ENCODE measurements around the gene PTPN6. TPM values are rescaled to one million over a fixed set of nuclear protein-coding genes. Genes with fewer than 3 reads are reported as not detected.

The PTPN6 gene
- total RNA-seq, 1 donor from 2014 or later = 0.94 TPM

- peaks cover 33% of the 10 kb centered on the region for H3K4me1 Mint-ChIP-seq (ENCODE audit: unreplicated experiment)
- peak overlapping the region; percentile 23 for H3K4me3 Mint-ChIP-seq (ENCODE audit: unreplicated experiment)
- TF ChIP-seq CTCF (IDR thresholded peaks at IDR 0.05) = no peak
- no peak for DNase-seq (ENCODE audit: extremely low spot score, unreplicated experiment)
- H3K36me3 Mint-ChIP-seq (ENCODE audit: unreplicated experiment) = peaks cover 9% of the 10 kb centered on the region
- H3K9me3 Mint-ChIP-seq (ENCODE audit: unreplicated experiment) = no peaks in the 10 kb centered on the region
- no peaks in the 10 kb centered on the region for H3K27me3 Mint-ChIP-seq (ENCODE audit: unreplicated experiment)
- H3K27ac Mint-ChIP-seq (ENCODE audit: unreplicated experiment) = no peak overlapping the region
Measured at GRCh38 chr12:6946033-6946919, 4.9 kb upstream of the PTPN6 start.

- Mint-ChIP-seq H3K27me3 (ENCODE audit: unreplicated experiment) (no peaks in the 10 kb centered on the region), H3K4me1 (ENCODE audit: unreplicated experiment) (peaks cover 30% of the 10 kb centered on the region), H3K27ac (ENCODE audit: unreplicated experiment) (no peak overlapping the region), H3K4me3 (ENCODE audit: unreplicated experiment) (peak overlapping the region; percentile 23), H3K9me3 (ENCODE audit: unreplicated experiment) (no peaks in the 10 kb centered on the region), H3K36me3 (ENCODE audit: unreplicated experiment) (peaks cover 9% of the 10 kb centered on the region)
- no peak for TF ChIP-seq CTCF (IDR thresholded peaks at IDR 0.05)
- DNase-seq (ENCODE audit: extremely low spot score, unreplicated experiment) = no peak
Measured at GRCh38 chr12:6946920-6947374, 4.2 kb upstream of the PTPN6 start.

- Mint-ChIP-seq H3K4me3 (ENCODE audit: unreplicated experiment) (no peak overlapping the region), H3K27me3 (ENCODE audit: unreplicated experiment) (no peaks in the 10 kb centered on the region), H3K4me1 (ENCODE audit: unreplicated experiment) (peaks cover 30% of the 10 kb centered on the region), H3K36me3 (ENCODE audit: unreplicated experiment) (peaks cover 9% of the 10 kb centered on the region), H3K27ac (ENCODE audit: unreplicated experiment) (peak overlapping the region; percentile 34), H3K9me3 (ENCODE audit: unreplicated experiment) (no peaks in the 10 kb centered on the region)
- DNase-seq (ENCODE audit: extremely low spot score, unreplicated experiment) = no peak
- TF ChIP-seq CTCF (IDR thresholded peaks at IDR 0.05) = no peak
Measured at GRCh38 chr12:6947615-6948014, 3.5 kb upstream of the PTPN6 start.

- no peak for TF ChIP-seq CTCF (IDR thresholded peaks at IDR 0.05)
- Mint-ChIP-seq H3K4me1 (ENCODE audit: unreplicated experiment) (peaks cover 31% of the 10 kb centered on the region), H3K27ac (ENCODE audit: unreplicated experiment) (no peak overlapping the region), H3K4me3 (ENCODE audit: unreplicated experiment) (no peak overlapping the region), H3K9me3 (ENCODE audit: unreplicated experiment) (no peaks in the 10 kb centered on the region), H3K27me3 (ENCODE audit: unreplicated experiment) (no peaks in the 10 kb centered on the region), H3K36me3 (ENCODE audit: unreplicated experiment) (peaks cover 9% of the 10 kb centered on the region)
- DNase-seq (ENCODE audit: extremely low spot score, unreplicated experiment) = no peak
Measured at GRCh38 chr12:6948873-6949594, 2.1 kb upstream of the PTPN6 start.

GRCh38 chr12:6950401-6950801 lies 755 bp upstream of the PTPN6 start:
- Mint-ChIP-seq H3K36me3 (ENCODE audit: unreplicated experiment) (peaks cover 9% of the 10 kb centered on the region), H3K4me1 (ENCODE audit: unreplicated experiment) (peaks cover 27% of the 10 kb centered on the region), H3K27ac (ENCODE audit: unreplicated experiment) (no peak overlapping the region), H3K4me3 (ENCODE audit: unreplicated experiment) (no peak overlapping the region), H3K9me3 (ENCODE audit: unreplicated experiment) (no peaks in the 10 kb centered on the region), H3K27me3 (ENCODE audit: unreplicated experiment) (no peaks in the 10 kb centered on the region)
- TF ChIP-seq CTCF (IDR thresholded peaks at IDR 0.05) = no peak
- no peak for DNase-seq (ENCODE audit: extremely low spot score, unreplicated experiment)
